BJ (cell line): ENCODE results near the gene FAM170B. TPM values are rescaled to one million over a fixed set of nuclear protein-coding genes. Genes with fewer than 3 reads are reported as not detected.

ENCODE experiments used
- CTCF ChIA-PET: fragments of 350-600 bp; formaldehyde crosslinking; extraction: SDS; loops from one replicate; lab custom pipeline; 2021; ENCODE audit warnings: antibody characterized with exemption, inconsistent platforms; lab: Yijun Ruan, JAX
- POLR2A ChIA-PET: fragments of 300-600 bp; sonication (Branson Sonifier 250); formaldehyde crosslinking; extraction: SDS; loops from one replicate; lab custom pipeline; 2021; ENCODE audit warnings: antibody characterized with exemption; lab: Charles Lee
- DNase-seq: peaks from one replicate; pipeline ENCODE4 v3.0.0-alpha.2; 2011; ENCODE audit warnings: low read depth
- H3K27me3 ChIP-seq: 2 replicates; pipeline ENCODE4 v1.6.0; 2011; ENCODE audit warnings: low read length; ENCODE audit not compliant: control insufficient read depth, insufficient read depth
- H3K36me3 ChIP-seq: 2 replicates; pipeline ENCODE4 v1.5.1; 2011; ENCODE audit warnings: low read length; ENCODE audit not compliant: control insufficient read depth, insufficient read depth
- H3K4me3 ChIP-seq: 2 replicates; pipeline ENCODE4 v1.5.1; 2011; ENCODE audit warnings: low read depth, mild to moderate bottlenecking, control low read depth, low read length
- polyA plus RNA-seq: library from polyadenylated mRNA; depleted of rRNA; stranded (reverse); fragments of >200 nt; gene quantifications from 2 replicates; pipeline ENCODE4 v1.2.3, GENCODE V29; 2011
- TF ChIP-seq, protein P1 (sequence below): IDR thresholded peaks from 2 replicates; pipeline ENCODE4 v1.5.1; 2011; ENCODE audit warnings: low read depth, mild to moderate bottlenecking, control low read depth, inconsistent platforms, low read length, moderate library complexity; ENCODE audit not compliant: insufficient read depth

FAM170B gene
- polyA plus RNA-seq, 1 experiment, result not detected

DNA sequence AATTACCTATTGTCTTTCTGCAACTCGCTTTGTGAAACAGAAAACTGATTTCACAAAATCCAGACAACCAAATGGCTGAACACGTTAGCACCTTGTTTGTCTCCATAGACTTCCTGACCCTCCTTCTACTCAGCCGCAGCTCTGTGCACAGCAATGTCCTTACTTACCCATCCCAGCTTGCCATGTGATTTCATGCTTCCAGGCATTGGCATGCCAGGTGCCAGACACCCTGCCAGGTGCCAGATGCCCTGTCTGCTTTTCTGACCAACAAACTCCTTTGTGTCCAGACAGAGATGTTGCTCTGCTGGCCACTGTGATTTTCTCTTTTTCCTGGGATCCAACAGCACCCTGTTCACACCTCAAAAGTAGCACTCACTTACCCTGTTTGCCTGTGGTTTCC, 16.1 kb upstream of the FAM170B start:
- ChIA-PET CTCF (interaction anchor here (1.1 to 1.6 kb wide), 2 partner anchors 12 to 168 kb away, joined by 3 to 4 read pairs; no protein-coding TSS in a partner anchor), POLR2A (no interaction called here)
- no peaks in the 10 kb centered on the region for H3K36me3 ChIP-seq
- no peak for DNase-seq
- H3K27me3 ChIP-seq, result peaks cover 2% of the 10 kb centered on the region; the same call in 1 of the 2 replicates
- H3K4me3 ChIP-seq, result no peak overlapping the region
- TF ChIP-seq, protein P1, sequence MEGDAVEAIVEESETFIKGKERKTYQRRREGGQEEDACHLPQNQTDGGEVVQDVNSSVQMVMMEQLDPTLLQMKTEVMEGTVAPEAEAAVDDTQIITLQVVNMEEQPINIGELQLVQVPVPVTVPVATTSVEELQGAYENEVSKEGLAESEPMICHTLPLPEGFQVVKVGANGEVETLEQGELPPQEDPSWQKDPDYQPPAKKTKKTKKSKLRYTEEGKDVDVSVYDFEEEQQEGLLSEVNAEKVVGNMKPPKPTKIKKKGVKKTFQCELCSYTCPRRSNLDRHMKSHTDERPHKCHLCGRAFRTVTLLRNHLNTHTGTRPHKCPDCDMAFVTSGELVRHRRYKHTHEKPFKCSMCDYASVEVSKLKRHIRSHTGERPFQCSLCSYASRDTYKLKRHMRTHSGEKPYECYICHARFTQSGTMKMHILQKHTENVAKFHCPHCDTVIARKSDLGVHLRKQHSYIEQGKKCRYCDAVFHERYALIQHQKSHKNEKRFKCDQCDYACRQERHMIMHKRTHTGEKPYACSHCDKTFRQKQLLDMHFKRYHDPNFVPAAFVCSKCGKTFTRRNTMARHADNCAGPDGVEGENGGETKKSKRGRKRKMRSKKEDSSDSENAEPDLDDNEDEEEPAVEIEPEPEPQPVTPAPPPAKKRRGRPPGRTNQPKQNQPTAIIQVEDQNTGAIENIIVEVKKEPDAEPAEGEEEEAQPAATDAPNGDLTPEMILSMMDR, result no peak

DNA sequence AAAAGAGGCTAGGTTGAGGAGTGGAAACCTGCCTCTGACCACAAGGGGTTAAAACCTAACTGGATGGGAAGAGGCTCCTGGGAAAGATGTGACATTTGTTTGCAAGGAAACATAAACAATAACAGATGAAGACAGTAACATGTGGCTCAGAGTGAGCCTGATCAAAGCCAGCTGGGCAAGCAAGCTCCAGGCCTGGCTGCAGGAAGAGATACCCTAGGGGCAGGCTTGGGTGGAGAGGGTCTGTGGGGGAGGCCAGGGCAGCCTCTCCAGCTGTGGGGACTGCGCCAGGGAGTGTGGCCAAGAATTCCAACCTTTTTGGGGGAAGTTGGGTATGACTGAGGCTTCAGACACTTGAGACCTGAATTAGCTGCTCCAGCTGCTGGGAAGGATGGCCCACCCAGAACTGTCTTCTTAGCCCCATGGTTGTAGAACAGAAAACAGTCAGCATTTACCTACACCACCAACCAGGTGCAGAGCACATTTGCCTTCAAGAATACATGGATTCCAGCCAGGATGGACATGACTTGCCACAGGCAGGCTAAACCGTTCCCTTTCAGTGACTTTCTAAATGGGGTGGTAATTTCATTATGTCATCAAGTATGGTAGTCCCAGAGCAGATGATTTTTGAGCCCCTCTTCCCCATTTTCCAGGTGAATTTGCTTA, 10.4 kb upstream of the FAM170B start:
- POLR2A ChIA-PET, result no interaction called here
- CTCF ChIA-PET, result interaction anchor here (1.1 kb wide), 1 partner anchor 17 kb away, joined by 6 read pairs; no protein-coding TSS in a partner anchor
- DNase-seq, result peak; percentile 49

DNA sequence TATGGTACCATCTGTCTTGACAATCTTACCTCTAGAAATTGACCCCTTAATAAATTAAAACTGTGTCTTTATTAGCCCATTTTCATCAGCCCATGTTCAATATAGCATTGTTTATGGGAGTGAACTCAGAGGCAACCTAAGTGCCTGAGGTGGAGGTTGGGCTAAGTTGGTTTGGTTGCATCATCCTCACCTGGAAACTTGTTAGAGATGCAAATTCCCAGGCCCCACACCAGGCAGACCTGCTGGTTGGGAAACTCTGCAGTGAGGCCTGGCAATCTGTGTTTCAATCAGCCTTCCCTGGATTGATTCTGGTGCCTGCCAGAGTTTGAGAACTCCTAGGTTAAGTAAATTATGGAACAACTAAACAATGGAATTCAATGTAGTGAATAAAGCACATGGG, 9.4 kb upstream of the FAM170B start:
- no peaks in the 10 kb centered on the region for H3K36me3 ChIP-seq

More for the DNA sequence above, 10.4 kb upstream of the FAM170B start:
- H3K27me3 ChIP-seq, result peaks cover 2% of the 10 kb centered on the region; the same call in 1 of the 2 replicates
- no peaks in the 10 kb centered on the region for H3K36me3 ChIP-seq
- TF ChIP-seq, protein P1, result no peak
- no peak overlapping the region for H3K4me3 ChIP-seq

DNA sequence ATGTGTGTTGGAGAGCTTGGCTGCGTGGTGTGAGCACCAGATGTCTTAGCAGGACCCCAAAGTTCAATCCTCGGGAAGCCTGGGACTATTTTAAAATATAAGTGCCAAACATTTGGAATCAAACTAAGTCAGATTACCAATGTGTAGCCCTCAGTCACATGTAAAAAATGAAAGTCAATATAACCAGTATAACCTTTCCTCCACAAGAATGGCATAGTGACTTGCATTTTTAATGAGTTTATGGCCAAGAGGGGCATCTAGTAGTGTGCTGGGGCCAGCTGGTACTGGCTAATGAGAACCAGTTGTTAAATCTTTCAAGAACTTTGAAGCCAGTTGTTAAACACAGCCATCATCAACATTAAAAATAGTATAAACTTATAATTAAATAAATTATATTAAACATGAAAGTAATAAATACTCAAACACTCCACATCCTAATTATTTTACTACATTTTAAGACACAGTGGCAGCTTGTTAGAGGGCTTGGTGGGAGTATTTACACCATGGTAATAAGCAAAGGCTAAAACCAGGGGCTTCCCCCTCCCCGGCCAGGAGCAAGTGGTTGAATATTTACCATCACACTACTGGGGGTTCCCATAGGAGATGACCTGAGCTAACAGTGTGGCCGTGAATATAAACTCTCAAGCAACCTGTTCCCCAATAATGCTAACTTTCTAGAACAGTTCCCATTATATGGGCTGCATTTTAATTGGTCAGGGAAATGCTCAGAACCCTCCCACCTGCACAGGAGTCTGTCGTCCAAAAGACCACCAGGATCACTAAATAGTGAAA, 7.9 kb upstream of the FAM170B start:
- ChIA-PET CTCF (interaction anchor here (1.4 to 2.5 kb wide), 2 partner anchors 20 to 23 kb away, joined by 4 to 6 read pairs; no protein-coding TSS in a partner anchor), POLR2A (no interaction called here)
- no peak for DNase-seq
- Histone ChIP-seq H3K36me3 (no peaks in the 10 kb centered on the region), H3K4me3 (no peak overlapping the region), H3K27me3 (peaks cover 2% of the 10 kb centered on the region; the same call in 1 of the 2 replicates)
- TF ChIP-seq, protein P1, result no peak

More for the DNA sequence above, 9.4 kb upstream of the FAM170B start:
- peaks cover 2% of the 10 kb centered on the region; the same call in 1 of the 2 replicates for H3K27me3 ChIP-seq
- ChIA-PET POLR2A (no interaction called here), CTCF (interaction anchor here (0.6 kb wide), 1 partner anchor 487 kb away, joined by 3 read pairs; no protein-coding TSS in a partner anchor)
- H3K4me3 ChIP-seq, result no peak overlapping the region
- no peak for DNase-seq
- TF ChIP-seq, protein P1, result no peak
